ENCODE measurements around the gene TGFBR3. TPM values are rescaled to one million over a fixed set of nuclear protein-coding genes. Genes with fewer than 3 reads are reported as not detected.

TGFBR3 gene
- total and polyA plus RNA-seq, 3 experiments from 2014 or later: 28.8 to 78.5 (median 29.9) TPM

DNA sequence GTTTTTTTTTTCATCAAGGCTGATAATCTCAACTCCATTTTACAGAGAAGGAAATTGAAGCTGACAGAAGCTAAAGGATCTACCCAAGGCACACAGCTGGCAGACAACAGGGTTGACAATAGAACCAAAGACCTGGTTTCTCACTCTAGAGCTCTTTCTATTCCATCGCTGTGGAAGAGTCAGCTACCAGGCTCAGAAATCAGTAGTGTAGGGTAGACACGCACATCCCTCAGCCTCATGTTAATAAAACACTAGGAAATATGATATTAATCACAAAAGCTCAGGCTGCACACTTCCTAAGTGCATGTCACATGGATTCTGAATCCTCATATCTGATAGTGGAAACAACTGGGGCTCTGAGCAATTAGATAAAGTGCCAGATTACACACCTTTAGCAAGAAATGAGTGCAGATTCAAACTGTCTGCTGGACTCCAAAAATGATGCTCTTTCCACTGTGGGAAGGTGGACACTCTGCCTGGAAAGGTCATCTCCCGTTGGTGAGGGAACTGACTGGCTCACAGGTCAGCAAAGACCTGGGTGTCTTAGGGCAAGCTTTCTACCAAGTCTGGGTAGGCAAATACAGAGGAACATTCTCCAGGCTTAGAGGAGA lies 139.1 kb downstream of the TGFBR3 start:
- H3K27ac ChIP-seq (ENCODE audit: low read depth, low read length): no peak overlapping the region
- Mint-ChIP-seq H3K4me3 (no peak overlapping the region), H3K27me3 (no peaks in the 10 kb centered on the region)

DNA sequence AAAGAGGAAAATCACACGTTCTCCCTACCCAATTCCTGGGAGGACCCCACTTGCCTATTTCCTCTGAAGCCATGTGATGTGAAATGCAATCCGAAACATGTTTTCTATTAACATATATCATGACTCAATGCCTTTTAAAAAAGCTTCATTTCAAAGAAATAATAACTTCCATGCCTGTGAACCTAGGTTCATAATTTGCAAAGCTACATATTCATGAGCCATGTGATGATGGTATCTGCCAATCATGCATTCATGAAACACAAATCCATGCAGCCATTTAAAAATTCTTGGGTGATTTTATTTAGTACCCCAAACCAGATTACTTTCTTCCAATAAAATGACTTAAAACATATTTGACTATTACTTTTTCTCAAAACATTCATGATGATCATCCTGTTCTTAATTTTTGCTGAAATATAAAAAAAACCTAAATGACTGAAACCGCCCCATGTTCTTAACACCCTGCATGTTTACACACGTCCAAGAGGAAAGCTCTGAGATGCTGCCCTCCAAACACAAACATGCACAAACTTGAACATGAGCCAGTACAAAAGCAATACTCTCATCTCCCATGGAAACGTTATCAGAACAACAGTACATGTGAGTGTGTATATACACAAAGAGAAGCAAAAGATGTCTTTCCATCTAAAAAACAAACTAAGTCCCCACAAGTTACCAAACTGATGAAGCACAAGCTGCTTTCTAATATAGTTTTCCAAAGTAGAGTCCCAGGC lies 140.1 kb downstream of the TGFBR3 start:
- Mint-ChIP-seq H3K4me1 (peaks cover 25 to 69% (median 53%) of the 10 kb centered on the region in 3 donors), H3K27me3 (no peaks in the 10 kb centered on the region), H3K4me3 (no peak overlapping the region), H3K27ac (peak overlapping the region in 2 of 8 donors; percentile 63 to 69), H3K9me3 (peaks cover 0 to 20% (median 0%) of the 10 kb centered on the region in 5 donors), H3K36me3 (peaks cover 15 to 62% (median 37%) of the 10 kb centered on the region in 3 donors)
- ChIA-PET CTCF (interaction anchor here (1.4 kb wide), 1 partner anchor 22 kb away, joined by 3 read pairs; no protein-coding TSS in a partner anchor), POLR2A (no interaction called here)
- DNase-seq: no peak
- Histone ChIP-seq H3K9me3 (ENCODE audit: low read length) (no peaks in the 10 kb centered on the region), H3K27ac (ENCODE audit: low read depth, low read length) (no peak overlapping the region), H3K27me3 (ENCODE audit: insufficient read depth, low read length, poor library complexity, severe bottlenecking) (no peaks in the 10 kb centered on the region), H3K4me3 (ENCODE audit: low read length) (no peak overlapping the region), H3K4me1 (ENCODE audit: insufficient read depth, low read length) (no peaks in the 10 kb centered on the region), H3K36me3 (ENCODE audit: insufficient read depth, low read length) (no peaks in the 10 kb centered on the region)

More for the DNA sequence above, 139.1 kb downstream of the TGFBR3 start:
- no peak for DNase-seq
- Histone ChIP-seq H3K36me3 (ENCODE audit: insufficient read depth, low read length) (no peaks in the 10 kb centered on the region), H3K4me1 (ENCODE audit: insufficient read depth, low read length) (no peaks in the 10 kb centered on the region), H3K27me3 (ENCODE audit: insufficient read depth, low read length, poor library complexity, severe bottlenecking) (no peaks in the 10 kb centered on the region), H3K9me3 (ENCODE audit: low read length) (no peaks in the 10 kb centered on the region), H3K4me3 (ENCODE audit: low read length) (no peak overlapping the region)
- peaks cover 0 to 20% (median 0%) of the 10 kb centered on the region in 5 donors for H3K9me3 Mint-ChIP-seq
- H3K36me3 Mint-ChIP-seq: peaks cover 15 to 59% (median 33%) of the 10 kb centered on the region in 3 donors
- peak overlapping the region in 4 of 8 donors; percentile 17 to 21 (median 18) for H3K27ac Mint-ChIP-seq
- peaks cover 27 to 71% (median 56%) of the 10 kb centered on the region in 3 donors for H3K4me1 Mint-ChIP-seq
- CTCF ChIA-PET: interaction anchor here (1.0 to 1.4 kb wide), 2 partner anchors 12 to 23 kb away, joined by 3 read pairs; no protein-coding TSS in a partner anchor
- POLR2A ChIA-PET: no interaction called here

DNA sequence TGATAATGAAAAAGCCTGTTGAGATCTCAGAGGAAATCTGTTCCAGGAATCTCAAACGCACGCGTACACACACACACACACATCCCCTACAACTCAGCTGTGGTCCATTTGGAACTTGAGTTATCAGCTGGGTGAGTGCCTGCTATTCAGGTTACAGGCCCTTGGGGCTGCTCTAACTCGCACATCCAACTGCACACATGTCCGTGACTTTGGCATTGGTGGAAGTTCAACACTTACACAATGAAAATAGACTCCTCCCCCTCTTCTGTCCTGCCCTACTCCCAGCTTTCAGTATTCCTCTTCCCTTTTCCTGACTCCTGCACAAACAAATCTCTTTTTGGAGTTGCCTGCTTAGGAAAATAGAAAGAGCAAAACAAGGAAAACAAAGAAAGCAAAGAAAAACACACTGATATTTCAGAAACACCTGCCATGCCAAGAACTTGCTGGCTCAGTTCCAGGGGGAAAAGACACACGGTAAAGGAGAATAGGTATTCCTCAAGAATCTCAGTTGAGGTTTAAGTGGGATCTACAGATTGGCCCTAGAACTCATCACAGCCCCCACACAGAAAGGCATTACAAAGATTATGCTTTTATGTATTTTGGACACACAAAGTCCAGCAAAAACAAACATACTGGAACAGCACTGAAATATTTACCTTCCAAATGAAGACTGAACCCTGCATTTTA lies 140.9 kb downstream of the TGFBR3 start:
- POLR2A ChIA-PET: no interaction called here

DNA sequence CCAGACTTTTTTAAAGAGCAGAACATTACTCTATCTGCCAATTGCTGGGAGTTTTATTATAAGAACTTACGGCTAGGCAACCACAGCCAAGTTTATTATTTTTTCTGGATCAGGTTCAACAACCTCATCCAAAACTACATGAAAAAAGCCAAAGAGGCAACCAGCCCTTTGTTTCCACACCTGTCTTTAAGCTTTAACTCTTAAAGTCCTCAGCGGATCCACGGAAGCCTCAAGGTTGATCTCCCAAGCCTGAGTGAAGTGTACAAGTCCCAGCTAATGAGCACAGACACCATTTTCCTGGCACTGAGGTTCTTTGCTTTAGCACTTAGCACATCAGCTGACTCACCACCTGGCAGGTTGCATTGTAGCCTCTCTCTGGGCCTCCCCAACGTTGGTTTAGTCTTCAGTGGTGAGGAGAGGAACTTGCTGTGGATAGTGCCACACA lies 143.1 kb downstream of the TGFBR3 start:
- no peak for DNase-seq
- peaks cover 24 to 69% (median 54%) of the 10 kb centered on the region in 3 donors for H3K36me3 Mint-ChIP-seq
- ChIA-PET CTCF (no interaction called here), POLR2A (no interaction called here)
- Histone ChIP-seq H3K4me1 (ENCODE audit: insufficient read depth, low read length) (no peaks in the 10 kb centered on the region), H3K4me3 (ENCODE audit: low read length) (no peak overlapping the region), H3K9me3 (ENCODE audit: low read length) (no peaks in the 10 kb centered on the region), H3K27ac (ENCODE audit: low read depth, low read length) (no peak overlapping the region), H3K27me3 (ENCODE audit: insufficient read depth, low read length, poor library complexity, severe bottlenecking) (no peaks in the 10 kb centered on the region), H3K36me3 (ENCODE audit: insufficient read depth, low read length) (peaks cover 4% of the 10 kb centered on the region)
- peak overlapping the region in 3 of 8 donors; percentile 15 to 69 (median 43) for H3K27ac Mint-ChIP-seq
- H3K4me1 Mint-ChIP-seq: peaks cover 25 to 53% (median 36%) of the 10 kb centered on the region in 3 donors
- H3K9me3 Mint-ChIP-seq: peaks cover 0 to 19% (median 0%) of the 10 kb centered on the region in 5 donors
- H3K4me3 Mint-ChIP-seq: no peak overlapping the region
- H3K27me3 Mint-ChIP-seq: no peaks in the 10 kb centered on the region

More for the DNA sequence above, 140.9 kb downstream of the TGFBR3 start:
- Mint-ChIP-seq H3K9me3 (peaks cover 0 to 20% (median 0%) of the 10 kb centered on the region in 5 donors), H3K4me3 (no peak overlapping the region), H3K27me3 (no peaks in the 10 kb centered on the region), H3K36me3 (peaks cover 15 to 64% (median 40%) of the 10 kb centered on the region in 3 donors), H3K4me1 (peaks cover 25 to 66% (median 53%) of the 10 kb centered on the region in 3 donors), H3K27ac (peak overlapping the region in 1 of 8 donors; percentile 75)
- Histone ChIP-seq H3K36me3 (ENCODE audit: insufficient read depth, low read length) (no peaks in the 10 kb centered on the region), H3K4me3 (ENCODE audit: low read length) (no peak overlapping the region), H3K4me1 (ENCODE audit: insufficient read depth, low read length) (no peaks in the 10 kb centered on the region), H3K9me3 (ENCODE audit: low read length) (no peaks in the 10 kb centered on the region), H3K27me3 (ENCODE audit: insufficient read depth, low read length, poor library complexity, severe bottlenecking) (no peaks in the 10 kb centered on the region), H3K27ac (ENCODE audit: low read depth, low read length) (no peak overlapping the region)
- DNase-seq: no peak
- CTCF ChIA-PET: interaction anchor here (1.4 kb wide), 1 partner anchor 21 kb away, joined by 3 read pairs; no protein-coding TSS in a partner anchor

DNA sequence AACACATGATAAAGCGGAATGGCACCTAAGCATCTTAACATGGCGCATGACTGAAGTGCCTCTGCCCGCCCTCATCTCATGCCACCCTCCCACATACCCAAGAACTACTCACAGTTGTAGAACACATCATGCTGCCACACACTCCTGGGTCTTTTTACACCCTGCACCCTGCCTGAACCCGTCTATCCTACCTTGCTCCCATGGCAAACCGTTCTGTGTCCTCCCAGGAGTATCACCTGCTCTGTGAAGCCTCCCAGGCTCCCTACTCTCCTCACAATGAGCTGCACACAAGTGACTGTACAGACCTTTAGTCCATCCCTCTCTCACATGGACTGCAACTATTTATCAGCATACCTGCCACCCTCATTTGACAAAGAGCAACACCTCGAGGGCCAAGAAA lies 144.0 kb downstream of the TGFBR3 start:
- H3K36me3 Mint-ChIP-seq: peaks cover 18 to 70% (median 47%) of the 10 kb centered on the region in 3 donors
- Histone ChIP-seq H3K9me3 (ENCODE audit: low read length) (no peaks in the 10 kb centered on the region), H3K4me3 (ENCODE audit: low read length) (no peak overlapping the region), H3K36me3 (ENCODE audit: insufficient read depth, low read length) (peaks cover 4% of the 10 kb centered on the region), H3K27me3 (ENCODE audit: insufficient read depth, low read length, poor library complexity, severe bottlenecking) (no peaks in the 10 kb centered on the region), H3K4me1 (ENCODE audit: insufficient read depth, low read length) (no peaks in the 10 kb centered on the region), H3K27ac (ENCODE audit: low read depth, low read length) (no peak overlapping the region)
- H3K27ac Mint-ChIP-seq: peak overlapping the region in 4 of 8 donors; percentile 12 to 76 (median 30)
- H3K4me3 Mint-ChIP-seq: no peak overlapping the region
- H3K9me3 Mint-ChIP-seq: peaks cover 0 to 9% (median 0%) of the 10 kb centered on the region in 5 donors
- ChIA-PET CTCF (interaction anchor here (1.0 kb wide), 1 partner anchor 15 kb away, joined by 3 read pairs; no protein-coding TSS in a partner anchor), POLR2A (no interaction called here)
- no peak for DNase-seq
- peaks cover 26 to 48% (median 39%) of the 10 kb centered on the region in 3 donors for H3K4me1 Mint-ChIP-seq
- no peaks in the 10 kb centered on the region for H3K27me3 Mint-ChIP-seq

DNA sequence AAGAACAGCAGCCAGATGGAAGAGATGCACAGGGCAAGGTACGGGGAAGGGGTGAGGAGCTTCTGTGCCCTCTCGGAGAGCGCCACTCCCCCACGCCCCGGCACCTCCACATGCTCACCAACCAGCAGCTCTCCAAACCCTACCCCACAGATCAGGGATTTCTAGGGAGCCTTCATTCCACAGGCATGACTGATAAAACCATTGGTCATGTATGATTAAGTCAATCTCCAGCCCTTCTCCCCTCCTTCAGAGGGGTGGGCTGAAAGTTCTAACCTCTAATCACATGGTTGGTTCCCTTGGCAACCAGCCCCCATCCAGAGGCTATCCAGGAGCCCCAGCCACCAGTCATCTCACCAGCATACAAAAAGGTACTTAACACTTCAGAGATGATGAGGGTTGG lies 144.7 kb downstream of the TGFBR3 start:
- no peak overlapping the region for H3K4me3 Mint-ChIP-seq
- no peaks in the 10 kb centered on the region for H3K27me3 Mint-ChIP-seq
- Histone ChIP-seq H3K36me3 (ENCODE audit: insufficient read depth, low read length) (peaks cover 4% of the 10 kb centered on the region), H3K4me3 (ENCODE audit: low read length) (no peak overlapping the region), H3K4me1 (ENCODE audit: insufficient read depth, low read length) (no peaks in the 10 kb centered on the region), H3K27me3 (ENCODE audit: insufficient read depth, low read length, poor library complexity, severe bottlenecking) (no peaks in the 10 kb centered on the region), H3K27ac (ENCODE audit: low read depth, low read length) (no peak overlapping the region), H3K9me3 (ENCODE audit: low read length) (no peaks in the 10 kb centered on the region)
- no peak for DNase-seq
- peaks cover 0 to 3% (median 0%) of the 10 kb centered on the region in 5 donors for H3K9me3 Mint-ChIP-seq
- peaks cover 28 to 48% (median 42%) of the 10 kb centered on the region in 3 donors for H3K4me1 Mint-ChIP-seq
- POLR2A ChIA-PET: no interaction called here
- CTCF ChIA-PET: interaction anchor here (1.0 kb wide), 1 partner anchor 14 kb away, joined by 3 read pairs; no protein-coding TSS in a partner anchor
- H3K36me3 Mint-ChIP-seq: peaks cover 12 to 69% (median 43%) of the 10 kb centered on the region in 3 donors
- peak overlapping the region in 3 of 8 donors; percentile 17 to 40 (median 38) for H3K27ac Mint-ChIP-seq

DNA sequence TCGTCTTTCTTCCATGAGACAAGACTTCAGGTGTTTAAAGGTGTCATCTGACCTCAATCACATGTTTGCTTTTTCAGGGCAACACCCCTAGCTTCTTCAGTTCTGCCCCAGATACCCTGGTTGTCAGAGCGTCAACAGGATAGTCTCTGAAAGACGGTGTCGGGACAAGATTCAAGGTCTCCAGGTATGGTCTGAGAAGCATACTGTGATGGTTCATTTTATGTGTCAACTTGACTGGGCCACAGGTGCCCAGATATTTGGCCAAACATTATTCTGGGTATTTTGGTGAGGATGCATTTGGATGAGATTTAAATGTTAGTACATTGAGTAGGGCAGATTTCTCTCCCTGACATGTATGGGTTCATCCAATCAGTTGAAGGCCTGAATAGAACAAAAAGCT lies 148.3 kb downstream of the TGFBR3 start:
- CTCF ChIA-PET: no interaction called here
- no peaks in the 10 kb centered on the region for H3K9me3 ChIP-seq (ENCODE audit: low read length)

More for the DNA sequence above, 148.3 kb downstream of the TGFBR3 start:
- Histone ChIP-seq H3K27me3 (ENCODE audit: insufficient read depth, low read length, poor library complexity, severe bottlenecking) (no peaks in the 10 kb centered on the region), H3K4me1 (ENCODE audit: insufficient read depth, low read length) (peaks cover 14% of the 10 kb centered on the region), H3K27ac (ENCODE audit: low read depth, low read length) (no peak overlapping the region), H3K4me3 (ENCODE audit: low read length) (no peak overlapping the region), H3K36me3 (ENCODE audit: insufficient read depth, low read length) (peaks cover 4% of the 10 kb centered on the region)
- Mint-ChIP-seq H3K4me3 (no peak overlapping the region), H3K36me3 (peaks cover 9 to 61% (median 38%) of the 10 kb centered on the region in 3 donors), H3K27ac (peak overlapping the region in 1 of 8 donors; percentile 51), H3K9me3 (no peaks in the 10 kb centered on the region), H3K4me1 (peaks cover 39 to 57% (median 49%) of the 10 kb centered on the region in 3 donors), H3K27me3 (no peaks in the 10 kb centered on the region)
- POLR2A ChIA-PET: no interaction called here
- DNase-seq: no peak

Measured in CD8-positive, alpha-beta memory T cell (primary cell).